Neuronal stem cell (in vitro differentiated cells): ENCODE data around the gene ARHGAP42.

Experiments
- DNase-seq: peaks from one replicate; pipeline ENCODE4 v3.0.0-alpha.2; 2013; ENCODE audit warnings: low spot score
- H2AFZ ChIP-seq: one replicate; pipeline ENCODE4 v1.6.1; 2013; ENCODE audit warnings: mild to moderate bottlenecking, low read length, inconsistent platforms
- H2AK5ac ChIP-seq: 2 replicates; pipeline ENCODE4 v1.6.1; 2013; ENCODE audit warnings: low read depth, mild to moderate bottlenecking, inconsistent platforms, low read length, moderate library complexity, mixed read lengths
- H2BK120ac ChIP-seq: 2 replicates; pipeline ENCODE4 v1.6.1; 2013; ENCODE audit warnings: low read depth, mild to moderate bottlenecking, inconsistent platforms, low read length, moderate library complexity, mixed read lengths
- H2BK12ac ChIP-seq: one replicate; pipeline ENCODE4 v1.6.1; 2013; ENCODE audit warnings: low read length, inconsistent platforms
- H2BK15ac ChIP-seq: 2 replicates; pipeline ENCODE4 v1.6.1; 2013; ENCODE audit warnings: mild to moderate bottlenecking, low read length, inconsistent platforms, mixed read lengths
- H2BK5ac ChIP-seq: one replicate; pipeline ENCODE4 v1.6.1; 2013; ENCODE audit warnings: inconsistent platforms, mild to moderate bottlenecking, low read length, moderate library complexity
- H3K14ac ChIP-seq: one replicate; pipeline ENCODE4 v1.6.1; 2013; ENCODE audit warnings: low read length, inconsistent platforms
- H3K18ac ChIP-seq: 2 replicates; pipeline ENCODE4 v1.6.1; 2013; ENCODE audit warnings: low read length, inconsistent platforms
- H3K23ac ChIP-seq: 2 replicates; pipeline ENCODE4 v1.6.1; 2013; ENCODE audit warnings: low read depth, mild to moderate bottlenecking, mixed read lengths, low read length, inconsistent platforms; ENCODE audit not compliant: poor library complexity
- H3K27ac ChIP-seq: replicated peaks from 3 replicates; pipeline ENCODE4 v1.5.1; 2013; ENCODE audit warnings: low read length, inconsistent platforms
- H3K27me3 ChIP-seq, 3 experiments: 2 replicates each; pipeline ENCODE4 v1.6.1; 2013; ENCODE audit warnings: low read length in 3 of 3, mild to moderate bottlenecking in 2 of 3, inconsistent platforms in 1 of 3, low read depth in 1 of 3, mixed read lengths in 1 of 3, moderate library complexity in 1 of 3; ENCODE audit not compliant: control insufficient read depth in 3 of 3, insufficient read depth in 3 of 3
- H3K36me3 ChIP-seq, 2 donors: replicated peaks in 1 of 2; 2 replicates each; pipeline ENCODE4 v1.6.1; 2013; ENCODE audit warnings: low read length in 2 of 2; ENCODE audit not compliant: control insufficient read depth in 2 of 2, insufficient read depth in 2 of 2
- H3K4ac ChIP-seq: 2 replicates; pipeline ENCODE4 v1.6.1; 2013; ENCODE audit warnings: inconsistent platforms, mild to moderate bottlenecking, low read length, moderate library complexity
- H3K4me1 ChIP-seq, 2 donors: 1 replicate in 1 of 2; 2 replicates in 1 of 2; pipeline ENCODE4 v1.6.1; 2013; ENCODE audit warnings: low read length in 2 of 2, low read depth in 1 of 2; ENCODE audit not compliant: control insufficient read depth in 2 of 2, insufficient read depth in 1 of 2
- H3K4me2 ChIP-seq: one replicate; pipeline ENCODE4 v1.6.1; 2013; ENCODE audit warnings: mild to moderate bottlenecking, low read length, inconsistent platforms; ENCODE audit not compliant: insufficient read depth, poor library complexity, severe bottlenecking
- H3K4me3 ChIP-seq, 2 donors: 2 replicates each; pipeline ENCODE4 v1.5.1; 2013; ENCODE audit warnings: low read length in 2 of 2, mild to moderate bottlenecking in 2 of 2, inconsistent platforms in 1 of 2, moderate library complexity in 1 of 2
- H3K79me1 ChIP-seq: one replicate; pipeline ENCODE4 v1.6.1; 2013; ENCODE audit warnings: low read depth, mild to moderate bottlenecking, inconsistent platforms, low read length, moderate library complexity
- H3K9ac ChIP-seq: one replicate; pipeline ENCODE4 v1.6.1; 2013; ENCODE audit warnings: mild to moderate bottlenecking, low read depth, low read length, inconsistent platforms; ENCODE audit not compliant: poor library complexity
- H3K9me3 ChIP-seq, 2 donors: replicated peaks in 1 of 2; 2 replicates each; pipeline versions ENCODE3 to v1.6.1; 2013; ENCODE audit warnings: low read length in 2 of 2, mild to moderate bottlenecking in 2 of 2, inconsistent platforms in 1 of 2, low read depth in 1 of 2, mixed read lengths in 1 of 2, moderate library complexity in 1 of 2; ENCODE audit not compliant: control insufficient read depth in 2 of 2, insufficient read depth in 1 of 2
- H4K8ac ChIP-seq: one replicate; pipeline ENCODE4 v1.6.1; 2013; ENCODE audit warnings: low read depth, mild to moderate bottlenecking, inconsistent platforms, low read length, moderate library complexity
- H4K91ac ChIP-seq: one replicate; pipeline ENCODE4 v1.6.1; 2013; ENCODE audit warnings: low read length, low read depth, mild to moderate bottlenecking, inconsistent platforms; ENCODE audit not compliant: poor library complexity
- WGBS, 2 donors: extraction: QIAGEN DNeasy Blood & Tissue Kit; methylation state at CpG; one replicate each; pipeline ENCODE4 v1.1.7; 2013; ENCODE audit warnings: missing lambda C conversion rate in 2 of 2, mixed read lengths in 1 of 2; ENCODE audit not compliant: insufficient read length in 2 of 2, insufficient replicate concordance in 1 of 2; ENCODE audit errors: extremely low coverage in 2 of 2; 5-methylcytosine and 5-hydroxymethylcytosine counted together

Gene ARHGAP42

DNA sequence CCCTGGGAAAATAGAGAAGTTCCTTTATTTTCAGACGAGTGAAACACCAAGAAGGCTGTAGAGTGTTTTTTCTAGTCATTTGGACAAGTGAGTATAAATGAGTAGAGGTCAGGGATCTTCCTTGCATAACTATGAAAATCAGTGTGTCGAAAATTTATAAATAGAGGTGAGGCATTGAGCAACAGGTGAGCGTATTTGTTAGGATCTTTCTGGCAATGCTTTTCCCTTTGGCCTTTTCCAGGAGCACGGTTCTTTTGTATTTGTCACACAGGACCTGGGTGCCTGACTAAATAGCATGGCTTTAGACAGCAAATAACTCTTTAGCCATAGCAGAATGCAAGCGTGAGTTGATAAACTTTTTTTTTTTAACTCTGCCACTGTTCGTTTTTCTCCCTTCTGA lies 19.6 kb upstream of the ARHGAP42 start:
- DNase-seq = no peak
- no peak overlapping the region for H2BK15ac ChIP-seq
- H4K8ac ChIP-seq = no peak overlapping the region
- H3K79me1 ChIP-seq = no peaks in the 10 kb centered on the region
- no peak overlapping the region for H3K4ac ChIP-seq
- no peak overlapping the region for H3K14ac ChIP-seq
- H2BK12ac ChIP-seq = no peak overlapping the region
- no peak overlapping the region for H3K4me2 ChIP-seq
- H3K27ac ChIP-seq = no peak overlapping the region
- no peak overlapping the region for H3K9ac ChIP-seq
- H2BK120ac ChIP-seq = no peak overlapping the region
- no peaks in the 10 kb centered on the region for H3K36me3 ChIP-seq
- no peak overlapping the region for H2AFZ ChIP-seq
- H3K9me3 ChIP-seq = no peaks in the 10 kb centered on the region
- no peak overlapping the region for H3K18ac ChIP-seq
- H3K4me1 ChIP-seq = no peaks in the 10 kb centered on the region
- H2BK5ac ChIP-seq = no peak overlapping the region
- no peak overlapping the region for H2AK5ac ChIP-seq
- no peak overlapping the region for H3K23ac ChIP-seq
- H3K4me3 ChIP-seq = no peak overlapping the region
- WGBS, 2 donors = no CpG with 5 or more reads among the region's 6 CpGs
- no peaks in the 10 kb centered on the region for H3K27me3 ChIP-seq
- no peak overlapping the region for H4K91ac ChIP-seq

DNA sequence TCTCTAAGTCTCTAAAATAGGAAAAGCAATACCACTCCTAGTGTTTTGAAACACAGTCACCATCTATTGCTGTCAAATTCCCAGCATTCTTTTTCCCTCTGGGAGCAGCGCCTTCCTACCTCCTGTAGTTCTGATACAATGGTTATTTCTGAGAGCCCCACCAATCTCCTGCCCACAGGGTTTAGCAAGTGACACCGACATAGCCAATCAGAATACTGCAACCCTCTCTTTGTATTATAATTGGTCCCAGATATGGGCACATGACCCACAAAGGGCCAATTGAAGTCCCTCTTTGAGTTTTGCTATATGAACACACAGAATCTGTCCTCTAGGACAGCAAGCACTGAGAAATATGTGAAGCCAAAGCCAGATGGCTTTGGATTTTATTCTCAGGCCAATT lies 16.9 kb upstream of the ARHGAP42 start:
- H4K91ac ChIP-seq = no peak overlapping the region
- no peak overlapping the region for H2AFZ ChIP-seq
- H3K27me3 ChIP-seq = no peaks in the 10 kb centered on the region
- no peaks in the 10 kb centered on the region for H3K9me3 ChIP-seq
- H2BK5ac ChIP-seq = no peak overlapping the region
- H2BK12ac ChIP-seq = no peak overlapping the region
- H3K23ac ChIP-seq = no peak overlapping the region
- no peak overlapping the region for H3K4ac ChIP-seq
- H2AK5ac ChIP-seq = no peak overlapping the region
- no peak overlapping the region for H3K4me2 ChIP-seq
- WGBS, 2 donors = no CpG with 5 or more reads among the region's 2 CpGs
- no peak overlapping the region for H3K4me3 ChIP-seq
- H3K79me1 ChIP-seq = no peaks in the 10 kb centered on the region
- no peak overlapping the region for H4K8ac ChIP-seq
- no peaks in the 10 kb centered on the region for H3K36me3 ChIP-seq
- no peak for DNase-seq
- no peak overlapping the region for H3K9ac ChIP-seq
- H3K4me1 ChIP-seq = no peaks in the 10 kb centered on the region
- no peak overlapping the region for H2BK120ac ChIP-seq
- no peak overlapping the region for H2BK15ac ChIP-seq
- H3K27ac ChIP-seq = no peak overlapping the region
- no peak overlapping the region for H3K18ac ChIP-seq
- H3K14ac ChIP-seq = no peak overlapping the region

DNA sequence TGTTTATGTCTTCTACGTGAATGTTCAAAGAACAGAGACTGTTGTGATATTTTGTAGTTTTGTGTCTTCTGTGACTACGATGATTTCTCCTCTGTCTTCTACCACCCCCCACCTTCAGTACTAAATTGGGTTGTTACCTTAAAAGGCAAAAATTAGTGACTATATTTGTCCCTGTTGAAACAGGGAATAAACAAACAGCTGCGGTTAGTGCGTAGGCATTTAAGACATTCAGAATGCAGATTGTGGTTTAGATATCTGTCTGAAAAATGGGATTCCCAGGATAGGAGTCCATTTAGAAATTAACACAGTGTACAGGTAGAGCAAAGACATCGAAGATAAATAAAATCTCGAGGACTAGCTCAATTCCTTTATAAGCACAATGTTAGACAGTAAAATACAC lies 15.6 kb upstream of the ARHGAP42 start:
- Histone ChIP-seq H3K79me1 (no peaks in the 10 kb centered on the region), H4K8ac (no peak overlapping the region), H3K4me2 (no peak overlapping the region), H2BK12ac (no peak overlapping the region), H3K4me1 (no peaks in the 10 kb centered on the region), H2BK15ac (no peak overlapping the region), H2AK5ac (no peak overlapping the region), H3K23ac (no peak overlapping the region), H3K9me3 (no peaks in the 10 kb centered on the region), H3K4me3 (no peak overlapping the region), H3K9ac (no peak overlapping the region), H2AFZ (no peak overlapping the region), H3K36me3 (no peaks in the 10 kb centered on the region), H3K18ac (no peak overlapping the region), H2BK5ac (no peak overlapping the region), H2BK120ac (no peak overlapping the region), H3K27me3 (no peaks in the 10 kb centered on the region), H3K4ac (no peak overlapping the region), H3K27ac (no peak overlapping the region), H3K14ac (no peak overlapping the region), H4K91ac (no peak overlapping the region)
- DNase-seq = no peak
- whole genome bisulfite sequencing, 2 donors = no CpG with 5 or more reads among the region's 6 CpGs

DNA sequence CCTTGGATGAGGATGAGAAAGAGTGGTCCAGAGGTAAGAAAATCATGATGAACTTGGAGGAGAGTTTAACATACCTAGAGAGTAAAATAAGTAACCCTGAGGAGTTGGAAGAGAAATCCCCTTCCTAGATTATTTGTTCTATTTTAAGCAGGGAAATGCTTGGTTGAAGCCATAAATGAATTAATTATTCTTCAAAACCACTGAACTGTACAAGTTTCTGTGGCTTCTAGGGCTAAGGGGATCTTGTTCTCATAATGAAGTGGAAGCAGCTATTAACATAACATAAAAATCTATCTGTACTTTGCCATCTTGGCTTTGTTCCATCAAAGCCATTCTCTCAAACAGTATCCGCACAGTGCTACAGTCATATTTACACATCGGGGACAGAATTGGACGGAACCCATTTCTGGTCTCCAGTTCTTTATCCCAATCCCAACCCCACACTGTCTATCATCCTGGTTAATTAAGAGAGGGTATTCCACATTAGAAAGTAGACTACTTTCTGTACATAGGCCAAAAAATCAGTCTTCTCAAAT lies 14.5 kb upstream of the ARHGAP42 start:
- Histone ChIP-seq H3K36me3 (no peaks in the 10 kb centered on the region), H3K27ac (no peak overlapping the region), H2BK12ac (no peak overlapping the region), H2BK120ac (no peak overlapping the region), H3K4me2 (no peak overlapping the region), H2AFZ (no peak overlapping the region), H3K9me3 (no peaks in the 10 kb centered on the region), H4K91ac (no peak overlapping the region), H3K9ac (no peak overlapping the region), H3K4me1 (no peaks in the 10 kb centered on the region), H3K4ac (no peak overlapping the region), H2BK15ac (no peak overlapping the region), H3K23ac (no peak overlapping the region), H3K18ac (no peak overlapping the region), H2AK5ac (no peak overlapping the region), H3K4me3 (no peak overlapping the region), H3K14ac (no peak overlapping the region), H2BK5ac (no peak overlapping the region), H4K8ac (no peak overlapping the region), H3K27me3 (no peaks in the 10 kb centered on the region), H3K79me1 (no peaks in the 10 kb centered on the region)
- DNase-seq = no peak
- no CpG with 5 or more reads among the region's 3 CpGs for WGBS, 2 donors
